Stimulated activated CD8-positive, alpha-beta memory T cell treated with anti-CD3 and anti-CD28 coated beads, Interleukin-7, amount 100 ng/mL, for 1 hour (primary cell): ENCODE data around the gene GFOD2.
"Not testable (repeated sequence)": the region's sequence is repeated elsewhere in the genome, so short reads cannot be mapped to it uniquely, and the experiment has no call there.

Source experiments
- DNase-seq, 2 donors: peaks; one replicate each; pipeline ENCODE4 v3.0.0-alpha.2; 2020; ENCODE audit warnings: low read depth in 2 of 2

The GFOD2 gene, protein sequence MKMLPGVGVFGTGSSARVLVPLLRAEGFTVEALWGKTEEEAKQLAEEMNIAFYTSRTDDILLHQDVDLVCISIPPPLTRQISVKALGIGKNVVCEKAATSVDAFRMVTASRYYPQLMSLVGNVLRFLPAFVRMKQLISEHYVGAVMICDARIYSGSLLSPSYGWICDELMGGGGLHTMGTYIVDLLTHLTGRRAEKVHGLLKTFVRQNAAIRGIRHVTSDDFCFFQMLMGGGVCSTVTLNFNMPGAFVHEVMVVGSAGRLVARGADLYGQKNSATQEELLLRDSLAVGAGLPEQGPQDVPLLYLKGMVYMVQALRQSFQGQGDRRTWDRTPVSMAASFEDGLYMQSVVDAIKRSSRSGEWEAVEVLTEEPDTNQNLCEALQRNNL

DNA sequence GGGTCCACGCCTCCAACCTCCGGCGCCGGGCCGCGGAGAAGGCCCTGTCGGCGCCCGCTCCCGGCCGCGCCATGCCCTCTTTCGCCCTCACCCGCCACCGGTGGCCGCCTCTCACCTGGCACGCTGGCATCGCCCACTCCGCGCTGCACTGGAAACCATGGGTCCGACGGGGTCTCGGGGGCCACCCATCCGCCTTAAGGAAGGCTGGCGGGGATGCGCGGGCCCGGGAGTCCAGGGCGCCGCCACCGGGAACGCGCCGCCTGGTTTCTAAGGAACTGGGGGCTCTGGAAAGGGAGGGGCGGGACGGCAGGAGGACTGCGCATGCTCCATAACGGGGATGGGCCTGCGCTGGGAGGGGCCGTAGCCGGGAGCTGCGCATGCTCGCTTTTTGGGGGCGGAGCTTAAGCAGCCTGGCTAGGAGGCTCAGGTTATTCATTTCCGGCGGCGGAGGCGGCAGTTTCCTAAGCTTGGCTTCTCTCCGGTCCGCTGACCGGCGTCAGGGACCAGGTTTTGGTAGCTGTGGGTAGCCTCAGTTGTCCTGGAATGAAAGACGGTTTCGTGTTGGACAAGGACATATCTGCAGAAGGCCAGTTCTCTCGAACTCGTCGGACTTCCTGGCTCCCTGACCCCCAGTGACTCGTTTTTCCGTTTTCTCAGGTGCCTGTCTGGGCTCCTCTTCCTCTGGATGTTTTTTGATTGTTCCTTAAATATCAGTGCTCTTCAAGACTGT, at the start of gene GFOD2:
TSS of gene GFOD2 (minus strand) at position 269 of the 730 bp plus-strand sequence. CDS start 33,601 bp downstream, outside the sequence.
- DNase-seq, result peak; percentile 98 to 99

DNA sequence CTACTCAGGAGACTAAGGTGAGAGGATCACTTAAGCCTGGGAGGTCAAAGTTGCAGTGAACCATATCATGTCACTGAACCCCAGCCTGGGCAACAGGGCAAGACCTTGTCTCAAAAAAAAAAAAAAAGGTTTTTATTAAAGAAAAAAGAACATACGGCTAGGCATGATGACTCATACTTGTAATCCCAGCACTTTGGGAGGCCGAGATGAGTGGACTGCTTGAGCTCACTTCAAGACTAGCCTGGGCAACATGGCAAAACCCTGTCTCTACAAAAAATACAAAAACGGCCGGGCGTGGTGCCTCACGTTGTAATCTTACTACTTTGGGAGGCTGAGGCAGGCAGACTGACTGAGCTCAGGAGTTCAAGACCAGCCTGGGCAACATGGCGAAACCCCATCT, 48.8 kb upstream of the GFOD2 start:
- no peak for DNase-seq

DNA sequence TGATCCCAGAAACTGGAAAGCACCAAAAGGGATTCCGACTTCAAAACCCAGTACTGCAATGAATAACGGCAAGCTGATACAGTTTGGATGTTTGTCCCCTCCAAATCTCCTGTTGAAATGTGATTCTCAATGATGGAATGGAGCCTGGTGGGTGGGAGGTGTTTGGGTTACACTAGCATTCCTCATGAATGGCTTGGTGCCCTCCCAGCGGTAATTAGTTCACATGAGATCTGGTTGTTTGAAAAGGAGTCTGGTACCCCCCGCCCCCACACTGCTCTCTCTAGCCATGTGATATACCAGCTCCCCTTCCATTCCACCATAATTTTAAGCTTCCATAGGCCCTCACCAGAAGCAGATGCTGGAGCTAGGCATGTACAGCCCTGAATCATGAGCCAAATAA, 47.2 kb upstream of the GFOD2 start:
- no peak for DNase-seq

DNA sequence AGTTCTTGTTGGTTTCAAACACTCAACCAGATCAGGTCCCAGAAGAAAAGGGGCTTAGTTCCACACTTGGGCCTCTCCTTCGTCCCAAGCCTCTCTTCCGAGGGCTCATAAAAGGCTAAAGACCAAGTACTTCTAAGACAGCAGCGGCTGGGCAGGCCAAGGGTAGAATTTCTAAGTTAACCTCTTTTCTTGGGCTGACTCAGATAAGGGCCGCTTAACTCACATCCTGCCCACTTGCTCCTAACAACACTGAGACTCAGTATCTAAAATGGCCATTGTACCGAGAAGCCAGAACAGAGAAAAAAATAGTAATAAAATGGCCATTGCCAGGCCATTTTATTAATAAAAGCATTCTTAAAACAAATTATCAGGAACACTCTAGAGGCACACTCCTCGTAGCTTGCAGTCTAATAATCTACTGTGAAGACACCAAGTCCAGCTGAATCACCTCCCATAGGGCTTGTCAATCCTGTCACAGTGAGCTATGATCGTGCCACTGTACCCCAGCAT, 45.1 kb upstream of the GFOD2 start:
- DNase-seq, result no peak

DNA sequence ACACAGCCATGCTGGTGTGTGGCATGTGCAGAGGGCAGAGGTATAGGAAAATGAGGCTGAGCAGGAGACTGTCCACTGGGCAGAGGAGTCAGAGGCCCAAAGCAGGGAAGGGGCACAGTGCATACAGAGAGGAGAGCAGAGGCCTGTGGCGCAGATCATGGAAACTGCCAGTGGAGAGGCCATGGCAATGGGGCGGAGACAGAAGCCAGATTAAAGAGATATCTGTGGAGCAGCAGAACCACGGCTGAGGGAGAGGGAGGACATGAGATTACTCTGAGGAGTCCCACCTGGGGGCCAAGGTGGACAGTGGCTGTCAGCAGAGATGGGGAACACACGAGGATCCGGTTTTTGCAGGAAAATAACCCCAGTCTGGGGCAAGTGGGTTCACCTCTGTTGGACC, 44.0 kb upstream of the GFOD2 start:
- DNase-seq, result no peak

DNA sequence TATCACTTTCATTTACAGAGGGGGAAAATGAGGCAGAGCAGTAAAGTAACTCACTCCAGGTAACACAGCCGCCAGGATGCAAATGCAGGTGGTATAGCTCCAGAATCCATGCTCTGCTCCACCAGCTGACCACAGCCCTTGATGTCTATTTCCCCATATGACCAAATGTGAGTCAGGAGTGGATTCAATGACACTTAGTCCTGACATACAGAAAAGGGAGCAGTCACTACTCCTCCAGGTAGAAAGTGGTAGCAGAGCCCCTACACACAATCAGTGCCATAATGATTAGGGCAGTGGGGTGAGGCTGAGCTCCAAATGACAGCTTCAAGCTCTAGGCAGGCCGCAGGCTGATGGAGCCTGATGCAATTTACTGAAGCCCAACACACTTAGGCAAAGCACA, 43.3 kb upstream of the GFOD2 start:
- DNase-seq, result no peak

DNA sequence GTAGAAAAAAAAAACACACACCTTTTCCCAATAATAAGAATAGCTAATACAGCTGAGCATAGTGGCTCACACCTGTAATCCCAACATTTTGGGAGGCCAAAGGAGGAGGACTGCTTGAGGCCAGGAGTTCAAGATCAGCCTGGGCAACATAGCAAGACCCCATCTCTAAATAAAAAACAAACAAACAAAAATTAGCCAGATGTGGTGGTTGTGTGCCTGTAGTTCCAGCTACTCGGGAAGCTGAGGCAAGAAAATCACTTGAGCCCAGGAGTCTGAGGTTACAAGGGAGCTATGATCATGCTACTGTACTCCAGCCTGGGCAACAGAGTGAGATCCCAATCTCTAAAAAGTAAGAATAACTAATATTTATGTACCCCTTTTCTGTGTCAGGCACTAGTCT, 42.8 kb upstream of the GFOD2 start:
- DNase-seq, result no peak

DNA sequence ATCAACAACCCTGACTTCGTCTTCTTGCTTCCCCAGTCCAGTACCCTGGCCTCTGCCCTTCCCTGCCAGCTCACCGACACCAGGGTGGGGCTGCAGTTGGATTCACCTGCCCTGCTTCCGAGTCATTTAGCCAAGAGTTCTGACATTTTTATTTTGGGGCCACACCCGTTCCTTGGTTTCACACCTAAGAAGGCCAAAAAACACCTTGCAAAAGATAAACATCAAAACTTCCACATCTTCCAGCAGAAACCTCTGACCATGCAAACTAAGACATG, 41.8 kb upstream of the GFOD2 start:
- no peak for DNase-seq

DNA sequence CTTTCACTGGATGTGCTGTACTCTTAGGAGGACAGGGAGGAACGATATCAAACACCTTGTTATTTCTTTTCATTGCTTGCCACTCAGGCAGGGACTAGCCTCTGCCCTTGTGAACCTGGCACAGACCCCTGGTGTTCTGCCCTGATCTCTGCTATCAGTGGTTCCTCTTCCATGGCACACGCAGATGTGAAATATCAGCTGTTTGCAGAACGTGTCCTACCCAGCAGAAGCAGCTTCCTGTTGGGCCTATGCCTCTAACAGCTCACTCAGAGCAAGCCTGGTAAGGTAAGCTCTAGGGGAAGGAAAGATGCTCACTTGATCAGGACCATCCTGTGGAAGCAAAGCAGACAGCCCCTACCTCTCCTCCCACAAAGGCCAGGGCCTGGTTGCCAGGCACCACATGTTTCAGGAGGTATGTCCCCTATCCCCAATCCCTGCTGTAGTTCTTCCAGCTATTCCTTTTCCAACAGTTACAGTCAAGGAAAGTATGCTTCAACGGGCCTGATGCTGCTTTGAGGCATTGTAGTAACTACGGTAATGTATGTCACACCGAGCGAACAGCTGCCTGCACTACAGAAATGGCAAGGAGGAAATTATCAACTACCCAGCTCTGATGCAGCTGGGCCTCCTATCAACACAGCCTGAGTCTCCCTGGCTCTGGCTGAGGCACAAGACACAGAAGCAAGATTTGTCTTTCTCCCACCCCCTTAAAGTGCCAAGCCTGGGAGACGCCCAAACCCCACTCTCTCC, 41.3 kb upstream of the GFOD2 start:
- no peak for DNase-seq

DNA sequence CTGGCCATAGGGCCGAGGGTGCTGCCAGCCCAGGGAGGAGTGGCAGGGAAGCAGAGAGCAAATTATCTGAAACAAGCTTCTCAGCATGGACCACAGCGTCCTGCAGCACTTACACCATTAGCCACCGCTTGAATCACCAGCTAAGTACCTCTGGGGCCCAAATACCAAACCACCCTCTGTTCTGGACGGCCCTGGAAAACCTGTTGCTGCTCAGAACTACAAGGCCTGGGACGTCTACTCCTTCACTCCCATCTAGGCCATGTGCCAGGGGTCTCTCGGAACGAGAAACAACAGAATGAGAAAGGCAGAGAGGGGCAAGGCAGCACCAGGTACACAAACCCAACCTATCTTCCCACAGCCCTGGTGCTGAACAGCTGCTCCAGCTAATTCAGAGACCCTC, 39.9 kb upstream of the GFOD2 start:
- DNase-seq, result no peak

DNA sequence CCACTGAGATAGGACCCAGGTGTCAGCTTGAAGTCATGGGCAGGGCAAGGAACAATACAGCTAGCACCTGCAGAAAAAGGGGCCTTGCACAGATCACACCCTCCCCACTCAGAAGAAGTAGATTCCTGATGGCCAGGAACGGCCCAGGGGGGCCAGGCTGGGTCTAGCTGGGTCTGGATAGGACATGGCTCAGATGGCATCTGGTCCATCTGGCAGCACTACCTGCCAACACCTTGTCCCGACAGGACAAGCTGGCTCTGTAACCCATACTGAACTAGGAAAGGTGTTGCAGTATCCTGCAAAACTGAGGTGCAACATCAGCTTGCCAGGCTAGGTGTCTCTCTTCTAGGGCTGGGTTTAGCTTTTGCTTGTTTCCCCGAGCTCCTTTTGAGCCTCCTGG, 38.9 kb upstream of the GFOD2 start:
- no peak for DNase-seq

DNA sequence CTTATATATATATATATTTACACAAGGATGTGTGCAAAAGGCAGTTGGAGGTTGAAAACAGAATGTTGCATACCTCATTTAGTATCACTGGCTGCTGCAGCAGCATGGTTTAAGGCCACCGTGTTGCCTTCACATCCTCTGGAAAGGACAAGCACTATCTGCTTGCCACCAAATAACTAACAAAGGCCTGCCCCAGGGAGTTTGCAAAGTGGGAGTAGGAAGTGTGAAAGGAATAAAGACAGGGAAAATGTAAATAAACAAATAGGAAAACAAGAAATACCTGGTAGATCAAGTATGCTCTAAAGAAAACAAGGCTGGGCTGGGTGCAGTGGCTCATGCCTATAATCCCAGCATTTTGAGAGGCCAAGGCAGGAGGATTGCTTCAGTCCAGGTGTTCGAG, 33.5 kb upstream of the GFOD2 start:
- DNase-seq, result no peak

DNA sequence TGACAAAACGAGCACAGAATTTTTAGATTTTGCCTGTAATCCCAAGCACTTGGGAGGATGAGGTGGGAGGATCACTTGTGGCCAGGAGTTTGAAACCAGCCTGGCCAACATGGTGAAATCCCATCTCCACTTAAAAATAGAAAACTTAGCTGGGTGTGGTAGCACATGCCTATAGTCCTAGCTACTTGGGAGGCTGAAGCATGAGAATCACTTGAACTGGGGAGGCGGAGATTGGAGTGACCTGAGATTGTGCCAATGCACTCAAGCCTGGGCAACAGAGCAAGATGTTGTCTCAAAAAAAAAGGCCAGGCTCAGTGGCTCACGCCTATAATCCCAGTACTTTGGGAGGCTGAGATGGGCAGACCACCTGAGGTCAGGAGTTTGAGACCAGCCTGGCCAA, 32.2 kb upstream of the GFOD2 start:
- not testable (repeated sequence) for DNase-seq

DNA sequence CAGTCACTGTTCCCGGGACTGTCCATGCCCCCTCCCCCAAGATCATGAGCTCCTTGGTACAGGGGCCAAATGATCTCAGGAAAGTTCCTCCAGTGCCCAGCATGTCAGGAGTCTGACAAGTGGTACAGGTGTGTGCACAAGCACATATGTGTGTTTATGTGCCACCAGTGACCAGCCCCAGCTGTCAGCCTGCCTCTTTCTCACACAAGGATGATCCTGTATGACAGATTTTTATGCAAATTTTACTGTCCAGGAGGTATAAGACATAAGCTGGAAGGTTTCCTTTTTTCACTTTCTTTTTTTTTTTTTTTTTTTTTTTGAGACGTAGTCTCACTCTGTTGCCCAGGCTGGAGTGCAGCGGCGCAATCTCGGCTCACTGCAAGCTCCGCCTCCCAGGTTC, 31.4 kb upstream of the GFOD2 start:
- no peak for DNase-seq

DNA sequence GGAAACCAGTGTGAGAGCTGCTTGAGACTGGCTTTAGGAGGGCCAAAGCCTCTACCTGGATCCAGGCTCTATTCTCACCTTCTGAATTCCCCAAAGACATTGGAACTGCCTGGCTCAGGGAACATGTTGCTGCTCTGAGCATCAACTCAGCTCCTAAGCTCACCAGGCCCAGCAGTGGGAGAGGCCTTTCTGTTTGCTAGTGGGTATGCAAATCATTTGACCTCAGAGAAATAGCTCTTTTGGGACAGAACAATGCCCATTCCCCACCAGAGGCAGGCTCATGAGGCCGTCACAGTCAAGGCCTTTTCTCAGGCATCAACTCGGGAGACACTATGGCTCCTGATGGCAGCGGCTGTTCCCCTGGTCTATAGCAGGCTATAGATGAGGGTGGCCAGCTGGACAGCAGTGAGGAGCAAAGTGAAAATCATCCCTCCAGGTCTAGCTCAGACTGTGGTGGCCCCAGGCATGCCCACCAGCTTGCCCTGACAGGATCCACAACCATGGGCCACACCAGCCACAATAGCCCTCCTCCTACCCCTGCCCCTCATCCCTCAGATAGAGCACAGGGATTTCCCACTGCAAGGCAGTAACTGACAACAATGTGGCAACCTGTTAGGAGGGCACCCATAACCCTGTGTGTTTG, 30.4 kb upstream of the GFOD2 start:
- no peak for DNase-seq

DNA sequence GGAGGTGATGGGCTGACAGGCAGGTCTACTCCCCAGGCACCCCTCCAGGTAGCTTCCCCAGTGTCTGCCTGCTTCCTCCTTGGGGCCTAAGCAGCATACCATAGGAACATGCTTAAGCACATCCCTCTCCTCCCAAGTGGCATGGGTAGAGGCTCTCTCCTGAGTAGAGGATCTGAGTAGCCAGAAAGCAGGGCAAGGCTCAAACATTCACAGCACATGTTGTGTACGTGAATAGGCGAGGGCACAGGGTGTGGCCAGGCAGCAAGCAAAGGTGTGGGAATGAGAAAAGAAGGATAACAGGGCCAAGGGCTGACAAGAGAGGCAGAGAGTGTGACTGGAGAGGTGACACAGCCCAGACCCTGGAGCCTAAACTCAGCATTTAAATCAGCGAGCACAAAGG, 29.7 kb upstream of the GFOD2 start:
- no peak for DNase-seq

DNA sequence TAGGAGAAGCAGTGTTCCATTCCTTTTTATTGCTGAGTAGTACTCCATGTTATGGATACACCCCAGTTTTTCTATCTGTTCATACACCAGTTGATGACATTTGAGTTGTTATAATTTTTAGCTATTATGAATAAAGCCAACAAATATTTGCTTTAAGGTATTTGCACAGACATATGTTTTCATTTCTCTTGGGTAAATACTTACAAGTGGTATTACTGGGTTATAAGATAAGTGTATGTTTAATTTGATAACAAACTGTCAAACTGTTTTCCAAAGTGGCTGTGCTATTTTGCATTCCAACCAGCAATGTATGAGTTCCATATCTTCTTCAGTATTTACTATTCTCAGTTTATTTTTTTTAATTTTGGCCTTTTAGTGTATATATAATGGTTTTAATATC, 27.7 kb upstream of the GFOD2 start:
- DNase-seq, result no peak

DNA sequence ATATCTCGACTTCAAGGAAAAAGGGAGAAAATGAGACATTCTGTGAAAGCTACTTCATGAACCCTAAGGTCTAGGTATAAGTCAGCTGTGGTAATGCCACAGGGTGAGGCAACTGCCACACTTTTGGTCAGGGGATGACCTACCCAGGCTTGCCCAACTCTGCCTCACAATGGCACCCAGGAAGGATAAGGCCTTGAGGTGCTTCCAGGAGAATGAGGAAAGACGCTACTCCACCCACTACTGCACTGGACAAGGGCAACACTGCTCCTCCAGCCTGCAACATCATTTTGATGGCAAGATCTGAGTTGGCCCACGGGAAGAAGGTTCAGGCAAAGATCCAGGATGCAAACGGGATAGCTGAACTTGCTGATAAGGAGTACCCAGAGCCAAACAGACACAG, 22.0 kb upstream of the GFOD2 start:
- DNase-seq, result no peak

DNA sequence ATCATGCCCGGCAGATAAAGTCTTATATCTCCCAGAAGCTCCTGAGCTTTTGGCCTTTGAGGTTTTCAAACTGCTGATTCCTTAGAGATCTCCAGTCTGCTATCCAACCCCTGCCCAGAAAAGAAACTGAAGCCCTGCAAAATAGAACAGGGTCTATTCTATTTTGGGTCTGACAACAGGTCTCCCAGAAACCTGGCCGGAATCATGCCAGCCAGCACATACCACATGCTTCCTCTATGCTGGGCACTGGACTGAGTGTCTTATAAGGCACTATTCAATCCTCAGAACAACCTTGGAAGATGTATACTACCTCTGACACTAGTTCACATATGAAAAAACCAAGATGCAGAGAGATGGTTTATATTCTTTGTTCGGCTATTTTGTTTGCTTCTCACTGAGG, 21.3 kb upstream of the GFOD2 start:
- no peak for DNase-seq

DNA sequence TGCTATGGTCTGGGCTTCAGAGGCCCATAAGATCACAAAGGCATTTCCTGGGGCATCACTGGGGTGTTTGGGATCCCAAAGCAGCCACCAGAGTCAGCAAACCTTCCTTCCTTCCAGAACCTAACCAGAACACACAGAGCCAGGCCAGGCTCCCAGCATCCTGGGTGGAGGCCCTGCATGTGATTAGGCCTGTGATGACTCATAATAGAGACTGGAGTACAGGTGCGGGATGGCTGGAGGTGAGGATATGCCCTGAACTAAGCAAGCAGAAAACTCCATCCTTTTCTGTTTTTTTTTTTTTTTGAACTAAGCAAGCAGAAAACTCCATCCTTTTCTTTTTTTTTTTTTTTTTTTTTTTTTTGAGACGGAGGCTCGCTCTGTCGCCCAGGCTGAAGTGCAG, 17.7 kb upstream of the GFOD2 start:
- DNase-seq, result no peak

DNA sequence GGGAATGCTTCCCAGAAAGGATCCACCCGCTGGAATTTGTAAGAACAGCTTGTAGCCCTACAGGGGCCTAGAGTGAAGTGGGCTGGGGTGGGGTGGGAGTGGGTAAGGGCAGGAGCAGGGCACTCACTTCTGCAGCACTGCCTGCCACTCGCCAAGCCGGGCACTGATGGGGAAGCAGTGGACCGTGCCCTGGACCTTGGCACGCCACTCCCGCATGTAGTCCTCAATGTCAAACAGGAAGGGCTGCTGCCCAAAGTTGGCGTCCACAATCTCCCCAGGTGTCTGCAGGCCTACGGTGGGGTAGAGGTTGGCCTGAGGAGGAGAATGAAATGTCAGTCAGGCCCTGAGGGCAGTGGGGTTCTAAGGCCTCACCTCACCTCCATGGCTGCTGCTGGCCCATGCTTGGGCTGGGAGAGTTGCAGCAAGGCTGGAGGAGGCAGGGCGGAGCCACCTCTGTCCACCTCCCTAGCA, 15.7 kb upstream of the GFOD2 start:
- DNase-seq, result no peak
